GM12878 (cell line): ENCODE data around the gene OR1Q1. TPM values are rescaled to one million over a fixed set of nuclear protein-coding genes. Genes with fewer than 3 reads are reported as not detected.

Source experiments
- EGR1 ChIP-seq, 2 experiments: IDR thresholded peaks; 1 replicate in 1 of 2; 2 replicates in 1 of 2; pipeline ENCODE4 v1.6.1; 2011 to 2012; ENCODE audit warnings: low read depth in 2 of 2, low read length in 2 of 2, borderline replicate concordance in 1 of 2, mild to moderate bottlenecking in 1 of 2, moderate library complexity in 1 of 2
- polyA plus RNA-seq, 11 experiments: library from polyadenylated mRNA; depleted of rRNA in 4 of 11; unstranded in 6 of 11; stranded (reverse) in 5 of 11; fragments of >200 nt; fragmentation: Nextera tagmentation in 4 of 11; fragmentation: Illumina TruSeq in 1 of 11; extraction: Ambion mirVana in 4 of 11; extraction: Trizol in 1 of 11; gene quantifications; 1 replicate in 1 of 11; 2 replicates in 10 of 11; pipeline versions ENCODE4 v1.2.1 to v1.2.3, GENCODE V29; 2011 to 2016; ENCODE audit warnings: inconsistent platforms in 2 of 11, missing spikeins in 2 of 11, low read depth in 1 of 11
- total RNA-seq, 4 experiments: library from RNA; depleted of rRNA in 3 of 4; stranded (reverse); fragments of >200 nt in 3 of 4; fragmentation: Illumina TruSeq in 1 of 4; extraction: Trizol in 1 of 4; gene quantifications; 2 replicates each; pipeline versions ENCODE4 v1.2.1 to v1.2.3, GENCODE V29; 2013 to 2021
- TF ChIP-seq, protein P1 (sequence below): fragments of 450-650 bp; IDR thresholded peaks from 2 replicates; pipeline ENCODE4 v1.6.1; 2017; ENCODE audit warnings: mild to moderate bottlenecking, moderate library complexity

Gene OR1Q1
- total and polyA plus RNA-seq, 10 of the 15 experiments (the other 5 are each of a cell fraction or from before 2014, with no cell fraction given) = 0.29 TPM; not detected in 9

DNA sequence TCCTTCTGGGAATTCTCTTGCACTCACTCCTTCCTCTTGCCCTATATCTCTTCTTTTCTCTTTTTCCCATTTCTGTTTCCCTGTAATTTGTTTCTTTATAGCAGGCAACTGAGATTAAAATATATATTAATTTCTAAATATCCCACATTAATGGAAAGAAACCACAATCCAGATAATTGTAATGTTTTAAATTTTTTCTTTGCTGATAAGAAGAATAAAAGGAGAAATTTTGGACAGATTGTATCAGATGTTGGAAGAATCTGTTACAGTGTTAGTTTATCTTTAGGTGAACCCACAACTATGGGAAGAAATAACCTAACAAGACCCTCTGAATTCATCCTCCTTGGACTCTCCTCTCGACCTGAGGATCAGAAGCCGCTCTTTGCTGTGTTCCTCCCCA is 46.9 kb downstream of the OR1Q1 start, which contains the start of gene OR1L1 (continued):
- TF ChIP-seq, protein P1, sequence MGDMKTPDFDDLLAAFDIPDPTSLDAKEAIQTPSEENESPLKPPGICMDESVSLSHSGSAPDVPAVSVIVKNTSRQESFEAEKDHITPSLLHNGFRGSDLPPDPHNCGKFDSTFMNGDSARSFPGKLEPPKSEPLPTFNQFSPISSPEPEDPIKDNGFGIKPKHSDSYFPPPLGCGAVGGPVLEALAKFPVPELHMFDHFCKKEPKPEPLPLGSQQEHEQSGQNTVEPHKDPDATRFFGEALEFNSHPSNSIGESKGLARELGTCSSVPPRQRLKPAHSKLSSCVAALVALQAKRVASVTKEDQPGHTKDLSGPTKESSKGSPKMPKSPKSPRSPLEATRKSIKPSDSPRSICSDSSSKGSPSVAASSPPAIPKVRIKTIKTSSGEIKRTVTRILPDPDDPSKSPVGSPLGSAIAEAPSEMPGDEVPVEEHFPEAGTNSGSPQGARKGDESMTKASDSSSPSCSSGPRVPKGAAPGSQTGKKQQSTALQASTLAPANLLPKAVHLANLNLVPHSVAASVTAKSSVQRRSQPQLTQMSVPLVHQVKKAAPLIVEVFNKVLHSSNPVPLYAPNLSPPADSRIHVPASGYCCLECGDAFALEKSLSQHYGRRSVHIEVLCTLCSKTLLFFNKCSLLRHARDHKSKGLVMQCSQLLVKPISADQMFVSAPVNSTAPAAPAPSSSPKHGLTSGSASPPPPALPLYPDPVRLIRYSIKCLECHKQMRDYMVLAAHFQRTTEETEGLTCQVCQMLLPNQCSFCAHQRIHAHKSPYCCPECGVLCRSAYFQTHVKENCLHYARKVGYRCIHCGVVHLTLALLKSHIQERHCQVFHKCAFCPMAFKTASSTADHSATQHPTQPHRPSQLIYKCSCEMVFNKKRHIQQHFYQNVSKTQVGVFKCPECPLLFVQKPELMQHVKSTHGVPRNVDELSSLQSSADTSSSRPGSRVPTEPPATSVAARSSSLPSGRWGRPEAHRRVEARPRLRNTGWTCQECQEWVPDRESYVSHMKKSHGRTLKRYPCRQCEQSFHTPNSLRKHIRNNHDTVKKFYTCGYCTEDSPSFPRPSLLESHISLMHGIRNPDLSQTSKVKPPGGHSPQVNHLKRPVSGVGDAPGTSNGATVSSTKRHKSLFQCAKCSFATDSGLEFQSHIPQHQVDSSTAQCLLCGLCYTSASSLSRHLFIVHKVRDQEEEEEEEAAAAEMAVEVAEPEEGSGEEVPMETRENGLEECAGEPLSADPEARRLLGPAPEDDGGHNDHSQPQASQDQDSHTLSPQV = no peak
- TF ChIP-seq EGR1 (IDR thresholded peaks at IDR 0.05; ENCODE audit: borderline replicate concordance in 1 of 2, low read depth in 2 of 2, low read length in 2 of 2) = no peak
- TF ChIP-seq, all 136 proteins: peak for 0

Other genes starting within 250 kb of the OR1Q1 start
Only the 7 nearest of the 15 such genes appear.
- gene OR1J4, start 95.6 kb upstream of the OR1Q1 start, total RNA-seq (2014; rRNA removed) = not detected in 2 replicates
- gene OR1J4, start 95.6 kb upstream of the OR1Q1 start, total RNA-seq (2014; rRNA removed; fragmentation: Illumina TruSeq; extraction: Trizol) = not detected in 2 replicates
- gene OR1J4, start 95.6 kb upstream of the OR1Q1 start, total RNA-seq (2021) = not detected in 2 replicates
- 0.12 and 0.19 TPM in 2 replicates for gene OR1J4, start 95.6 kb upstream of the OR1Q1 start, polyA plus RNA-seq (2011; rRNA removed)
- gene OR1J4, start 95.6 kb upstream of the OR1Q1 start, polyA plus RNA-seq (2014; fragmentation: Illumina TruSeq; extraction: Trizol) = not detected in 2 replicates
- not detected for gene OR1J4, start 95.6 kb upstream of the OR1Q1 start, polyA plus RNA-seq (2014; fragmentation: Nextera tagmentation; extraction: Ambion mirVana)
- not detected in 2 replicates for gene OR1J4, start 95.6 kb upstream of the OR1Q1 start, polyA plus RNA-seq (2014; rRNA removed)
- gene OR1J4, start 95.6 kb upstream of the OR1Q1 start, polyA plus RNA-seq (2016; fragmentation: Nextera tagmentation; extraction: Ambion mirVana) = not detected
- gene OR1N1, start 87.4 kb upstream of the OR1Q1 start, total RNA-seq (2014; rRNA removed) = not detected in 2 replicates
- gene OR1N1, start 87.4 kb upstream of the OR1Q1 start, total RNA-seq (2014; rRNA removed; fragmentation: Illumina TruSeq; extraction: Trizol) = not detected in 2 replicates
- gene OR1N1, start 87.4 kb upstream of the OR1Q1 start, total RNA-seq (2021) = not detected in 2 replicates
- not detected in 2 replicates for gene OR1N1, start 87.4 kb upstream of the OR1Q1 start, polyA plus RNA-seq (2011; rRNA removed)
- not detected in 2 replicates for gene OR1N1, start 87.4 kb upstream of the OR1Q1 start, polyA plus RNA-seq (2014; fragmentation: Illumina TruSeq; extraction: Trizol)
- gene OR1N1, start 87.4 kb upstream of the OR1Q1 start, polyA plus RNA-seq (2014; fragmentation: Nextera tagmentation; extraction: Ambion mirVana) = not detected
- gene OR1N1, start 87.4 kb upstream of the OR1Q1 start, polyA plus RNA-seq (2014; rRNA removed) = not detected in 2 replicates
- not detected for gene OR1N1, start 87.4 kb upstream of the OR1Q1 start, polyA plus RNA-seq (2016; fragmentation: Nextera tagmentation; extraction: Ambion mirVana)
- 0.11 TPM in 1 of 2 replicates, not detected in the other for gene OR1N2, start 61.6 kb upstream of the OR1Q1 start, total RNA-seq (2014; rRNA removed)
- gene OR1N2, start 61.6 kb upstream of the OR1Q1 start, total RNA-seq (2014; rRNA removed; fragmentation: Illumina TruSeq; extraction: Trizol) = not detected in 2 replicates
- gene OR1N2, start 61.6 kb upstream of the OR1Q1 start, total RNA-seq (2021) = not detected in 2 replicates
- 0.08 TPM in 1 of 2 replicates, not detected in the other for gene OR1N2, start 61.6 kb upstream of the OR1Q1 start, polyA plus RNA-seq (2011; rRNA removed)
- not detected in 2 replicates for gene OR1N2, start 61.6 kb upstream of the OR1Q1 start, polyA plus RNA-seq (2014; fragmentation: Illumina TruSeq; extraction: Trizol)
- not detected for gene OR1N2, start 61.6 kb upstream of the OR1Q1 start, polyA plus RNA-seq (2014; fragmentation: Nextera tagmentation; extraction: Ambion mirVana)
- not detected in 2 replicates for gene OR1N2, start 61.6 kb upstream of the OR1Q1 start, polyA plus RNA-seq (2014; rRNA removed)
- not detected for gene OR1N2, start 61.6 kb upstream of the OR1Q1 start, polyA plus RNA-seq (2016; fragmentation: Nextera tagmentation; extraction: Ambion mirVana)
- not detected in 2 replicates for gene OR1L8, start 31.4 kb upstream of the OR1Q1 start, total RNA-seq (2014; rRNA removed)
- not detected in 2 replicates for gene OR1L8, start 31.4 kb upstream of the OR1Q1 start, total RNA-seq (2014; rRNA removed; fragmentation: Illumina TruSeq; extraction: Trizol)
- gene OR1L8, start 31.4 kb upstream of the OR1Q1 start, total RNA-seq (2021) = not detected in 2 replicates
- not detected in 2 replicates for gene OR1L8, start 31.4 kb upstream of the OR1Q1 start, polyA plus RNA-seq (2011; rRNA removed)
- not detected in 2 replicates for gene OR1L8, start 31.4 kb upstream of the OR1Q1 start, polyA plus RNA-seq (2014; fragmentation: Illumina TruSeq; extraction: Trizol)
- gene OR1L8, start 31.4 kb upstream of the OR1Q1 start, polyA plus RNA-seq (2014; fragmentation: Nextera tagmentation; extraction: Ambion mirVana) = not detected
- not detected in 2 replicates for gene OR1L8, start 31.4 kb upstream of the OR1Q1 start, polyA plus RNA-seq (2014; rRNA removed)
- not detected for gene OR1L8, start 31.4 kb upstream of the OR1Q1 start, polyA plus RNA-seq (2016; fragmentation: Nextera tagmentation; extraction: Ambion mirVana)
- not detected in 2 replicates for gene OR1B1, start 42.9 kb downstream of the OR1Q1 start, total RNA-seq (2014; rRNA removed)
- not detected in 2 replicates for gene OR1B1, start 42.9 kb downstream of the OR1Q1 start, total RNA-seq (2014; rRNA removed; fragmentation: Illumina TruSeq; extraction: Trizol)
- gene OR1B1, start 42.9 kb downstream of the OR1Q1 start, total RNA-seq (2021) = not detected in 2 replicates
- gene OR1B1, start 42.9 kb downstream of the OR1Q1 start, polyA plus RNA-seq (2011; rRNA removed) = not detected in 2 replicates
- not detected in 2 replicates for gene OR1B1, start 42.9 kb downstream of the OR1Q1 start, polyA plus RNA-seq (2014; fragmentation: Illumina TruSeq; extraction: Trizol)
- not detected for gene OR1B1, start 42.9 kb downstream of the OR1Q1 start, polyA plus RNA-seq (2014; fragmentation: Nextera tagmentation; extraction: Ambion mirVana)
- gene OR1B1, start 42.9 kb downstream of the OR1Q1 start, polyA plus RNA-seq (2014; rRNA removed) = not detected in 2 replicates
- gene OR1B1, start 42.9 kb downstream of the OR1Q1 start, polyA plus RNA-seq (2016; fragmentation: Nextera tagmentation; extraction: Ambion mirVana) = not detected
- not detected in 2 replicates for gene OR1L1, start 47.0 kb downstream of the OR1Q1 start, total RNA-seq (2014; rRNA removed)
- gene OR1L1, start 47.0 kb downstream of the OR1Q1 start, total RNA-seq (2014; rRNA removed; fragmentation: Illumina TruSeq; extraction: Trizol) = not detected in 2 replicates
- not detected in 2 replicates for gene OR1L1, start 47.0 kb downstream of the OR1Q1 start, total RNA-seq (2021)
- gene OR1L1, start 47.0 kb downstream of the OR1Q1 start, polyA plus RNA-seq (2011; rRNA removed) = not detected in 2 replicates
- not detected in 2 replicates for gene OR1L1, start 47.0 kb downstream of the OR1Q1 start, polyA plus RNA-seq (2014; fragmentation: Illumina TruSeq; extraction: Trizol)
- not detected for gene OR1L1, start 47.0 kb downstream of the OR1Q1 start, polyA plus RNA-seq (2014; fragmentation: Nextera tagmentation; extraction: Ambion mirVana)
- gene OR1L1, start 47.0 kb downstream of the OR1Q1 start, polyA plus RNA-seq (2014; rRNA removed) = not detected in 2 replicates
- gene OR1L1, start 47.0 kb downstream of the OR1Q1 start, polyA plus RNA-seq (2016; fragmentation: Nextera tagmentation; extraction: Ambion mirVana) = not detected
- gene OR1L3, start 60.4 kb downstream of the OR1Q1 start, total RNA-seq (2014; rRNA removed) = not detected in 2 replicates
- not detected in 2 replicates for gene OR1L3, start 60.4 kb downstream of the OR1Q1 start, total RNA-seq (2014; rRNA removed; fragmentation: Illumina TruSeq; extraction: Trizol)
- gene OR1L3, start 60.4 kb downstream of the OR1Q1 start, total RNA-seq (2021) = not detected in 2 replicates
- 0.07 TPM in 1 of 2 replicates, not detected in the other for gene OR1L3, start 60.4 kb downstream of the OR1Q1 start, polyA plus RNA-seq (2011; rRNA removed)
- not detected in 2 replicates for gene OR1L3, start 60.4 kb downstream of the OR1Q1 start, polyA plus RNA-seq (2014; fragmentation: Illumina TruSeq; extraction: Trizol)
- not detected for gene OR1L3, start 60.4 kb downstream of the OR1Q1 start, polyA plus RNA-seq (2014; fragmentation: Nextera tagmentation; extraction: Ambion mirVana)
- gene OR1L3, start 60.4 kb downstream of the OR1Q1 start, polyA plus RNA-seq (2014; rRNA removed) = not detected in 2 replicates
- not detected for gene OR1L3, start 60.4 kb downstream of the OR1Q1 start, polyA plus RNA-seq (2016; fragmentation: Nextera tagmentation; extraction: Ambion mirVana)